ENCODE data around the gene MAP3K5.

DNA sequence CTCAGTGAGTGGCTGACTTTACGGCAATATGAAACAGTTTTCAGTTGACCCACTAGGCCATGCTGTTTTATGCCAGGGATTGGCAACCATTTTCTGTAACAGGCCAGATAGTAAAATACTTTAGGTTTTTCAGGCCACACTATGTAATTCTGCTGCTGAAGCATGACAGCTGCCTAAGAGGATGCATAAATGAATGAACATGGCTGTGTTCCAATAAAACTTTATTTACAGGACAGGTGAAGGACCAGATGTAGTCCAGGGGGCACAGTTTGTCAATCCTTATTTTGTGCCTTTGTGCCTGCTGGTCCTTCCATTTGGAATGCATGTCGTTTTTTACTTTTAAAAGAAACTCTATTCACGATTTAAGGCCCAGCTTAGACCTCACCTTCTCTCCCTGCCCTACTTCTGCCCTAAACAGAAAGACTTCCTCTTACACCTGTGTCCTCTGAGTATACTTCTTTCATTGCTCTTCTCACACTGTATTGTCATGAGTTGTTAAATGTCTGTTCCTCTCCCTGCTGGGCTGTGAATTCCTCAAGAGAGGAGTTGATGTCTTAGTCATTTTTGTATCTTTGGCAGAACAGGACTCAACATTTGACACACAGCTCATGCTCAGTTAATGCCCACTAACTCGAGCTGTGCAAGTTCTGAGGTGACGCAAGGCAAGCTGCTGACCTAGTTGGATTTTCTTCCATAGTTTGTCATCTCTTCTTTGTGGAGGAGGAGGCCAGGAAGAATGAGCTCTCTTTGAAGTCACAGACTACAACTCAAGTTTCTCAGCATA is 152.0 kb downstream of the MAP3K5 start:
- TF ChIP-seq POLR2AphosphoS5 (IDR thresholded peaks at IDR 0.05): no peak
- TF ChIP-seq, protein P1, sequence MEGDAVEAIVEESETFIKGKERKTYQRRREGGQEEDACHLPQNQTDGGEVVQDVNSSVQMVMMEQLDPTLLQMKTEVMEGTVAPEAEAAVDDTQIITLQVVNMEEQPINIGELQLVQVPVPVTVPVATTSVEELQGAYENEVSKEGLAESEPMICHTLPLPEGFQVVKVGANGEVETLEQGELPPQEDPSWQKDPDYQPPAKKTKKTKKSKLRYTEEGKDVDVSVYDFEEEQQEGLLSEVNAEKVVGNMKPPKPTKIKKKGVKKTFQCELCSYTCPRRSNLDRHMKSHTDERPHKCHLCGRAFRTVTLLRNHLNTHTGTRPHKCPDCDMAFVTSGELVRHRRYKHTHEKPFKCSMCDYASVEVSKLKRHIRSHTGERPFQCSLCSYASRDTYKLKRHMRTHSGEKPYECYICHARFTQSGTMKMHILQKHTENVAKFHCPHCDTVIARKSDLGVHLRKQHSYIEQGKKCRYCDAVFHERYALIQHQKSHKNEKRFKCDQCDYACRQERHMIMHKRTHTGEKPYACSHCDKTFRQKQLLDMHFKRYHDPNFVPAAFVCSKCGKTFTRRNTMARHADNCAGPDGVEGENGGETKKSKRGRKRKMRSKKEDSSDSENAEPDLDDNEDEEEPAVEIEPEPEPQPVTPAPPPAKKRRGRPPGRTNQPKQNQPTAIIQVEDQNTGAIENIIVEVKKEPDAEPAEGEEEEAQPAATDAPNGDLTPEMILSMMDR (IDR thresholded peaks at IDR 0.05): no peak

All from suprapubic skin (tissue), 3 donors.